ENCODE data around the gene SKOR1. TPM values are rescaled to one million over a fixed set of nuclear protein-coding genes. Genes with fewer than 3 reads are reported as not detected.

The SKOR1 gene
- total RNA-seq, 1 experiment from 2014 or later: 0.22 TPM

- H3K9me3 Mint-ChIP-seq: no peaks in the 10 kb centered on the region
- TF ChIP-seq TP53 (CRISPR knock-in tag; IDR thresholded peaks at IDR 0.05) (no peak), MAX (CRISPR knock-in tag; IDR thresholded peaks at IDR 0.05) (no peak), TEAD1 (CRISPR knock-in tag; IDR thresholded peaks at IDR 0.05) (no peak), ZNF121 (CRISPR knock-in tag; IDR thresholded peaks at IDR 0.05) (no peak), GABPB1 (CRISPR knock-in tag; IDR thresholded peaks at IDR 0.05) (no peak), ARID4B (CRISPR knock-in tag; IDR thresholded peaks at IDR 0.05; ENCODE audit: borderline replicate concordance) (no peak)
- no peaks in the 10 kb centered on the region for H3K36me3 Mint-ChIP-seq
- no peak overlapping the region for H3K4me3 Mint-ChIP-seq
- ATAC-seq (no peak), DNase-seq (ENCODE audit: low spot score) (no peak)
- peaks cover 35% of the 10 kb centered on the region for H3K4me1 Mint-ChIP-seq
- CTCF ChIA-PET: interaction anchor here (1.5 kb wide), 1 partner anchor 24 kb away, joined by 3 read pairs; no protein-coding TSS in a partner anchor
- H3K27ac Mint-ChIP-seq: no peak overlapping the region
- POLR2A ChIA-PET: no interaction called here
- H3K27me3 Mint-ChIP-seq (ENCODE audit: low read depth): no peaks in the 10 kb centered on the region
These were observed 16.5 kb upstream of the SKOR1 start for GRCh38 chr15:67808821-67809220.

- H3K27ac Mint-ChIP-seq: no peak overlapping the region
- ChIA-PET POLR2A (no interaction called here), CTCF (no interaction called here)
- H3K9me3 Mint-ChIP-seq: no peaks in the 10 kb centered on the region
- H3K36me3 Mint-ChIP-seq: no peaks in the 10 kb centered on the region
- TF ChIP-seq ZBTB21 (CRISPR knock-in tag; IDR thresholded peaks at IDR 0.05; ENCODE audit: borderline replicate concordance): no peak
- TF ChIP-seq NFE2L1 (CRISPR knock-in tag; IDR thresholded peaks at IDR 0.05): no peak
- TF ChIP-seq ELF4 (CRISPR knock-in tag; IDR thresholded peaks at IDR 0.05; ENCODE audit: low read depth): no peak
- no peak for TF ChIP-seq ZNF423 (CRISPR knock-in tag; IDR thresholded peaks at IDR 0.05)
- TF ChIP-seq FOXP4 (CRISPR knock-in tag; IDR thresholded peaks at IDR 0.05): no peak
- TF ChIP-seq JUN (CRISPR knock-in tag; IDR thresholded peaks at IDR 0.05): no peak
- no peak for TF ChIP-seq OVOL2 (CRISPR knock-in tag; IDR thresholded peaks at IDR 0.05; ENCODE audit: borderline replicate concordance)
- peaks cover 28% of the 10 kb centered on the region for H3K4me1 Mint-ChIP-seq
- H3K4me3 Mint-ChIP-seq: no peak overlapping the region
- ATAC-seq (no peak), DNase-seq (ENCODE audit: low spot score) (peak; percentile 5)
- no peaks in the 10 kb centered on the region for H3K27me3 Mint-ChIP-seq (ENCODE audit: low read depth)
These were observed 15.9 kb upstream of the SKOR1 start for GRCh38 chr15:67809441-67809840.

GRCh38 chr15:67809866-67810265 is 15.4 kb upstream of the SKOR1 start:
- Mint-ChIP-seq H3K9me3 (no peaks in the 10 kb centered on the region), H3K27ac (no peak overlapping the region), H3K27me3 (ENCODE audit: low read depth) (no peaks in the 10 kb centered on the region), H3K4me1 (peaks cover 24% of the 10 kb centered on the region), H3K36me3 (no peaks in the 10 kb centered on the region), H3K4me3 (no peak overlapping the region)
- ATAC-seq: no peak
- CTCF ChIA-PET: interaction anchor here (0.7 kb wide), 2 partner anchors 29 to 125 kb away, joined by 3 to 4 read pairs; no protein-coding TSS in a partner anchor
- POLR2A ChIA-PET: no interaction called here
- peak; percentile 9 for DNase-seq (ENCODE audit: low spot score)
- TF ChIP-seq PRRX2 (CRISPR knock-in tag; IDR thresholded peaks at IDR 0.05) (no peak), OVOL2 (CRISPR knock-in tag; IDR thresholded peaks at IDR 0.05; ENCODE audit: borderline replicate concordance) (no peak), GABPB1 (CRISPR knock-in tag; IDR thresholded peaks at IDR 0.05) (no peak), NR2C2 (CRISPR knock-in tag; IDR thresholded peaks at IDR 0.05) (no peak), ZNF512 (CRISPR knock-in tag; IDR thresholded peaks at IDR 0.05; ENCODE audit: borderline replicate concordance) (no peak), KAT7 (CRISPR knock-in tag; IDR thresholded peaks at IDR 0.05; ENCODE audit: borderline replicate concordance) (no peak), NR1H2 (CRISPR knock-in tag; IDR thresholded peaks at IDR 0.05) (no peak), ATF1 (CRISPR knock-in tag; IDR thresholded peaks at IDR 0.05) (no peak), ZNF232 (CRISPR knock-in tag; IDR thresholded peaks at IDR 0.05) (no peak), NFE2L1 (CRISPR knock-in tag; IDR thresholded peaks at IDR 0.05) (no peak), ZNF219 (CRISPR knock-in tag; IDR thresholded peaks at IDR 0.05; ENCODE audit: borderline replicate concordance) (no peak), TCF7 (CRISPR knock-in tag; IDR thresholded peaks at IDR 0.05; ENCODE audit: low read depth) (no peak), NFYB (CRISPR knock-in tag; conservative IDR thresholded peaks at IDR 0.05; ENCODE audit: low read depth) (no peak), TEAD4 (CRISPR knock-in tag; IDR thresholded peaks at IDR 0.05) (no peak), ESRRA (CRISPR knock-in tag; IDR thresholded peaks at IDR 0.05; ENCODE audit: borderline replicate concordance) (no peak), JUN (CRISPR knock-in tag; IDR thresholded peaks at IDR 0.05) (no peak)

Data from WTC11 (cell line).